IMR-90 (cell line): ENCODE measurements around the gene ATXN7L2. TPM values are rescaled to one million over a fixed set of nuclear protein-coding genes. Genes with fewer than 3 reads are reported as not detected.

Experiments used
- ATAC-seq: fragments of 200-7000 bp; cut with Tn5 transposase; 2 replicates; pipeline ENCODE4 v1.9.1; 2020; ENCODE audit warnings: low read depth, mild to moderate bottlenecking, moderate library complexity
- BruUV-seq: library from RNA; stranded (reverse); fragments of 400-500 nt; replicated peaks from 2 replicates; lab custom pipeline; 2021; lab: Mats Ljungman, UMichigan
- CTCF ChIA-PET: fragments of 300-600 bp; formaldehyde crosslinking; extraction: SDS; loops from one replicate; lab custom pipeline; 2021; ENCODE audit warnings: antibody characterized with exemption; lab: Yijun Ruan, JAX
- POLR2A ChIA-PET: fragments of 300-600 bp; sonication (Branson Sonifier 250); formaldehyde crosslinking; loops from one replicate; lab custom pipeline; 2022; ENCODE audit warnings: antibody characterized with exemption; ENCODE audit not compliant: unreplicated experiment; lab: Charles Lee
- DNase-seq: peaks from one replicate; pipeline ENCODE4 v3.0.0; 2013
- H2AFZ ChIP-seq: replicated peaks from 2 replicates; pipeline ENCODE3; 2013; ENCODE audit warnings: low read length, mild to moderate bottlenecking; ENCODE audit not compliant: poor library complexity
- H2AK5ac ChIP-seq: 2 replicates; pipeline ENCODE4 v1.6.1; 2013; ENCODE audit warnings: low read depth, low read length, inconsistent platforms
- H2AK9ac ChIP-seq: replicated peaks from 2 replicates; pipeline ENCODE3; 2013; ENCODE audit warnings: mild to moderate bottlenecking, low read depth, low read length, moderate library complexity; ENCODE audit not compliant: poor library complexity
- H2BK120ac ChIP-seq: 2 replicates; pipeline ENCODE4 v1.6.1; 2013; ENCODE audit warnings: low read depth, low read length, inconsistent platforms
- H2BK15ac ChIP-seq: 3 replicates; pipeline ENCODE4 v1.6.1; 2013; ENCODE audit warnings: low read depth, low read length, inconsistent platforms
- H2BK20ac ChIP-seq: 2 replicates; pipeline ENCODE4 v1.6.1; 2013; ENCODE audit warnings: low read depth, mild to moderate bottlenecking, inconsistent platforms, low read length, moderate library complexity
- H2BK5ac ChIP-seq: 2 replicates; pipeline ENCODE4 v1.6.1; 2013; ENCODE audit warnings: mild to moderate bottlenecking, low read depth, low read length, inconsistent platforms; ENCODE audit not compliant: poor library complexity, severe bottlenecking
- H3K14ac ChIP-seq: replicated peaks from 2 replicates; pipeline ENCODE4 v1.6.1; 2013; ENCODE audit warnings: low read depth, low read length, inconsistent platforms
- H3K18ac ChIP-seq: 2 replicates; pipeline ENCODE4 v1.6.1; 2013; ENCODE audit warnings: low read depth, low read length, control low read depth
- H3K23ac ChIP-seq: 2 replicates; pipeline ENCODE4 v1.6.1; 2013; ENCODE audit warnings: low read depth, low read length, inconsistent platforms
- H3K27ac ChIP-seq: 2 replicates; pipeline ENCODE4 v1.5.1; 2013; ENCODE audit warnings: mild to moderate bottlenecking, control low read depth, low read length; ENCODE audit not compliant: insufficient read depth
- H3K27me3 ChIP-seq: 2 replicates; pipeline ENCODE4 v1.6.1; 2013; ENCODE audit warnings: low read length; ENCODE audit not compliant: control insufficient read depth, insufficient read depth
- H3K36me3 ChIP-seq: 2 replicates; pipeline ENCODE4 v1.6.1; 2013; ENCODE audit warnings: low read length, mixed read lengths; ENCODE audit not compliant: control insufficient read depth, insufficient read depth
- H3K4ac ChIP-seq: 2 replicates; pipeline ENCODE4 v1.6.1; 2013; ENCODE audit warnings: low read depth, low read length, inconsistent platforms
- H3K4me1 ChIP-seq: 2 replicates; pipeline ENCODE4 v1.6.1; 2013; ENCODE audit warnings: low read length, mixed read lengths; ENCODE audit not compliant: control insufficient read depth, insufficient read depth
- H3K4me2 ChIP-seq: 2 replicates; pipeline ENCODE4 v1.6.1; 2013; ENCODE audit warnings: low read depth, mild to moderate bottlenecking, control low read depth, low read length, moderate library complexity
- H3K4me3 ChIP-seq: 2 replicates; pipeline ENCODE4 v1.5.1; 2013; ENCODE audit warnings: low read depth, mild to moderate bottlenecking, control low read depth, low read length, moderate library complexity; ENCODE audit not compliant: insufficient read depth
- H3K56ac ChIP-seq: 2 replicates; pipeline ENCODE4 v1.6.1; 2013; ENCODE audit warnings: low read length, inconsistent platforms; ENCODE audit not compliant: insufficient read depth; ENCODE audit errors: extremely low read depth
- H3K79me1 ChIP-seq, 2 experiments: 2 replicates each; pipeline ENCODE4 v1.6.1; 2013; ENCODE audit warnings: low read length in 2 of 2, inconsistent platforms in 1 of 2, low read depth in 1 of 2
- H3K9ac ChIP-seq: 2 replicates; pipeline ENCODE4 v1.6.1; 2013; ENCODE audit warnings: low read depth, low read length, control low read depth
- H3K9me1 ChIP-seq: 2 replicates; pipeline ENCODE4 v1.6.1; 2013; ENCODE audit warnings: low read length, inconsistent platforms; ENCODE audit not compliant: insufficient read depth
- H3K9me3 ChIP-seq: 2 replicates; pipeline ENCODE4 v1.6.1; 2013; ENCODE audit warnings: low read length; ENCODE audit not compliant: control insufficient read depth, insufficient read depth
- H4K20me1 ChIP-seq: 2 replicates; pipeline ENCODE4 v1.6.1; 2013; ENCODE audit warnings: low read length, inconsistent platforms; ENCODE audit not compliant: insufficient read depth
- H4K5ac ChIP-seq: 2 replicates; pipeline ENCODE4 v1.6.1; 2013; ENCODE audit warnings: mild to moderate bottlenecking, low read depth, low read length, control low read depth
- H4K8ac ChIP-seq, 2 experiments: 2 replicates each; pipeline ENCODE4 v1.6.1; 2013; ENCODE audit warnings: low read depth in 2 of 2, low read length in 2 of 2, control low read depth in 1 of 2, inconsistent platforms in 1 of 2
- H4K91ac ChIP-seq: 2 replicates; pipeline ENCODE4 v1.6.1; 2013; ENCODE audit warnings: low read depth, low read length, inconsistent platforms; ENCODE audit not compliant: insufficient read depth
- BHLHE40 ChIP-seq: fragments of 150-350 bp; IDR thresholded peaks from 2 replicates; pipeline ENCODE4 v1.6.1; 2016; ENCODE audit warnings: mild to moderate bottlenecking, low read depth, low read length
- CEBPB ChIP-seq: IDR thresholded peaks from 2 replicates; pipeline ENCODE4 v1.6.1; 2012; ENCODE audit warnings: low read depth, low read length, improper control_type of control experiment
- CHD1 ChIP-seq: IDR thresholded peaks from 2 replicates; pipeline ENCODE4 v1.6.1; 2012; ENCODE audit warnings: low read depth, low read length, improper control_type of control experiment
- FOS ChIP-seq: fragments of 150-350 bp; IDR thresholded peaks from 2 replicates; pipeline ENCODE4 v1.6.1; 2016; ENCODE audit warnings: low read depth, low read length
- MAFK ChIP-seq: IDR thresholded peaks from 2 replicates; pipeline ENCODE4 v1.6.1; 2012; ENCODE audit warnings: low read depth, low read length, improper control_type of control experiment
- MAZ ChIP-seq: IDR thresholded peaks from 2 replicates; pipeline ENCODE4 v1.6.1; 2012; ENCODE audit warnings: low read depth, mild to moderate bottlenecking, low read length, improper control_type of control experiment, moderate library complexity, borderline replicate concordance
- MXI1 ChIP-seq: IDR thresholded peaks from 2 replicates; pipeline ENCODE4 v1.6.1; 2012; ENCODE audit warnings: low read depth, mild to moderate bottlenecking, low read length, moderate library complexity, borderline replicate concordance
- NFE2L2 ChIP-seq: fragments of 150-350 bp; IDR thresholded peaks from 2 replicates; pipeline ENCODE4 v1.6.1; 2016; ENCODE audit warnings: low read depth, mild to moderate bottlenecking, low read length
- POLR2A ChIP-seq: IDR thresholded peaks from 2 replicates; pipeline ENCODE4 v1.6.1; 2012; ENCODE audit warnings: mild to moderate bottlenecking, low read depth, low read length
- RAD21 ChIP-seq: IDR thresholded peaks from 2 replicates; pipeline ENCODE4 v1.6.1; 2012; ENCODE audit warnings: low read length, improper control_type of control experiment
- RCOR1 ChIP-seq: IDR thresholded peaks from 2 replicates; pipeline ENCODE4 v1.6.1; 2012; ENCODE audit warnings: mild to moderate bottlenecking, low read length, improper control_type of control experiment; ENCODE audit not compliant: insufficient replicate concordance
- RFX5 ChIP-seq: IDR thresholded peaks from 2 replicates; pipeline ENCODE4 v1.8.0; 2012; ENCODE audit warnings: low read depth, mild to moderate bottlenecking, low read length, moderate library complexity
- SMC3 ChIP-seq: fragments of 150-350 bp; IDR thresholded peaks from 2 replicates; pipeline ENCODE4 v1.6.1; 2016; ENCODE audit warnings: low read depth, mild to moderate bottlenecking, antibody characterized with exemption, low read length, moderate library complexity
- USF2 ChIP-seq: fragments of 150-350 bp; IDR thresholded peaks from 2 replicates; pipeline ENCODE4 v1.6.1; 2017; ENCODE audit warnings: mild to moderate bottlenecking, antibody characterized with exemption, low read length, low read depth
- WGBS, 2 experiments: methylation state at CpG; one replicate each; pipeline versions ENCODE4 v1.1.5 to v1.1.7; 2013; ENCODE audit warnings: missing lambda C conversion rate in 2 of 2; ENCODE audit not compliant: insufficient read length in 1 of 2; ENCODE audit errors: extremely low coverage in 2 of 2; 5-methylcytosine and 5-hydroxymethylcytosine counted together
- dilution Hi-C: fragments of 300-500 bp; cut with HindIII; formaldehyde crosslinking; loops from one replicate; pipeline ENCODE4 v1.14.3; 2018; ENCODE audit warnings: low sequenced_read_pairs; ENCODE audit not compliant: unreplicated experiment
- in situ Hi-C: fragments of 300-500 bp; cut with MboI; formaldehyde crosslinking; loops from 3 replicates; pipeline ENCODE4 v1.14.3; 2019; ENCODE audit warnings: low sequenced_read_pairs, inconsistent platforms, mixed read lengths
- intact Hi-C: fragments of 100-400 bp; cut with micrococcal nuclease; formaldehyde crosslinking; loops from 2 replicates; pipeline ENCODE4 v1.10.0; 2022
- polyA plus RNA-seq, 3 experiments: library from polyadenylated mRNA; depleted of rRNA; stranded (reverse); fragments of >200 nt; gene quantifications; 2 replicates each; pipeline ENCODE4 v1.2.3, GENCODE V29; 2012; ENCODE audit warnings: low replicate concordance in 1 of 3
- total RNA-seq: library from RNA; depleted of rRNA; stranded (reverse); fragments of >200 nt; gene quantifications from 2 replicates; pipeline ENCODE4 v1.2.3, GENCODE V29; 2012
- TF ChIP-seq, protein P1 (sequence below): fragments of 150-350 bp; IDR thresholded peaks from 2 replicates; pipeline ENCODE4 v1.6.1; 2016; ENCODE audit warnings: low read depth, mild to moderate bottlenecking, low read length, moderate library complexity, borderline replicate concordance
- TF ChIP-seq, protein P2 (sequence below): conservative IDR thresholded peaks from 2 replicates; pipeline ENCODE4 v1.5.1; 2012; ENCODE audit warnings: mild to moderate bottlenecking, low read depth, low read length, improper control_type of control experiment

ATXN7L2 gene
- total and polyA plus RNA-seq, 2 of the 4 experiments (the other 2 are of a cell fraction), result 1.3 to 4.8 TPM

DNA sequence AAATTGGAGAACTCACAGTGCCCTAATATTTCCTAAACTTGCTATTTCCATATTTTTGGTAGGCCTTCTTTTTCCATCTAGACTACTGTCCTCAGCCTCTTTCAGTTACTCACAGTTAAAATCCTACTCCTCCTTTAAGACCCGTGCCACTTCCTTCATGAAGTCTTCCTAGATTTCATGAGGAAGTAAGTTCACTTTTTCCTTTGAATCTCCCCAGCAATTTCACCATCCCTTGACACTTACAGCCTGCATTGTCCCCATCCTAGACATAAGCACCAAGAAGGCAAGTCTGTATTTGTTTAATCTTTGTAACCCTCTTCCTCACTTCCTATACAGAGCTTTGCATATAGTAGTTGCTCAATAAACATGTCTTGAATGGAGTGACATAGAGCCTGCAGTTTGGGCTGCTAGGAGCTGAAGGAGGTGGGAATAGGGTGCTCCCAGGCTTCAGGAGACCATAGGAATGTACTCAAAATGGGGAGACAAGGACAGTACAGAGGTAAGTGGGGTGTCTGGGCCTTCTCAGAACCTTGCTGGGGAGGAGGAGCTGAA is 50.7 kb downstream of the ATXN7L2 start:
- Histone ChIP-seq H3K79me1 (no peaks in the 10 kb centered on the region), H3K27ac (no peak overlapping the region), H3K4me3 (no peak overlapping the region), H3K4me1 (peaks cover 7% of the 10 kb centered on the region), H2BK20ac (no peak overlapping the region), H2AK9ac (no peak overlapping the region), H2BK5ac (no peak overlapping the region), H2BK15ac (no peak overlapping the region), H3K56ac (no peak overlapping the region), H3K18ac (no peak overlapping the region), H3K36me3 (no peaks in the 10 kb centered on the region), H3K4ac (no peak overlapping the region), H3K23ac (no peak overlapping the region), H3K14ac (no peak overlapping the region), H3K9me1 (no peaks in the 10 kb centered on the region; the same call in 1 of the 2 replicates), H2BK120ac (no peak overlapping the region), H4K20me1 (no peaks in the 10 kb centered on the region), H4K91ac (no peak overlapping the region), H3K9ac (no peak overlapping the region), H3K27me3 (peaks cover 4% of the 10 kb centered on the region), H4K8ac (no peak overlapping the region), H2AK5ac (no peak overlapping the region), H3K9me3 (no peaks in the 10 kb centered on the region), H2AFZ (no peak overlapping the region), H3K4me2 (no peak overlapping the region), H4K5ac (no peak overlapping the region)
- no peak for ATAC-seq
- ChIA-PET POLR2A (no interaction called here), CTCF (interaction anchor here (0.8 to 3.2 kb wide), 3 partner anchors 43 to 142 kb away, joined by 3 to 75 read pairs (median 5); partner anchors contain the start of gene CYB561D1)
- DNase-seq, result no peak
- no peak for TF ChIP-seq RCOR1
- no peak for TF ChIP-seq BHLHE40
- no peak for TF ChIP-seq RAD21
- no peak for TF ChIP-seq SMC3
- no peak for TF ChIP-seq MAZ
- TF ChIP-seq RFX5, result no peak
- no peak for TF ChIP-seq POLR2A
- no peak for TF ChIP-seq MXI1
- TF ChIP-seq, protein P1, sequence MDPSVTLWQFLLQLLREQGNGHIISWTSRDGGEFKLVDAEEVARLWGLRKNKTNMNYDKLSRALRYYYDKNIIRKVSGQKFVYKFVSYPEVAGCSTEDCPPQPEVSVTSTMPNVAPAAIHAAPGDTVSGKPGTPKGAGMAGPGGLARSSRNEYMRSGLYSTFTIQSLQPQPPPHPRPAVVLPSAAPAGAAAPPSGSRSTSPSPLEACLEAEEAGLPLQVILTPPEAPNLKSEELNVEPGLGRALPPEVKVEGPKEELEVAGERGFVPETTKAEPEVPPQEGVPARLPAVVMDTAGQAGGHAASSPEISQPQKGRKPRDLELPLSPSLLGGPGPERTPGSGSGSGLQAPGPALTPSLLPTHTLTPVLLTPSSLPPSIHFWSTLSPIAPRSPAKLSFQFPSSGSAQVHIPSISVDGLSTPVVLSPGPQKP, result no peak
- TF ChIP-seq CEBPB, result no peak
- no peak for TF ChIP-seq CHD1
- no peak for TF ChIP-seq FOS
- TF ChIP-seq USF2, result no peak
- TF ChIP-seq, protein P2, sequence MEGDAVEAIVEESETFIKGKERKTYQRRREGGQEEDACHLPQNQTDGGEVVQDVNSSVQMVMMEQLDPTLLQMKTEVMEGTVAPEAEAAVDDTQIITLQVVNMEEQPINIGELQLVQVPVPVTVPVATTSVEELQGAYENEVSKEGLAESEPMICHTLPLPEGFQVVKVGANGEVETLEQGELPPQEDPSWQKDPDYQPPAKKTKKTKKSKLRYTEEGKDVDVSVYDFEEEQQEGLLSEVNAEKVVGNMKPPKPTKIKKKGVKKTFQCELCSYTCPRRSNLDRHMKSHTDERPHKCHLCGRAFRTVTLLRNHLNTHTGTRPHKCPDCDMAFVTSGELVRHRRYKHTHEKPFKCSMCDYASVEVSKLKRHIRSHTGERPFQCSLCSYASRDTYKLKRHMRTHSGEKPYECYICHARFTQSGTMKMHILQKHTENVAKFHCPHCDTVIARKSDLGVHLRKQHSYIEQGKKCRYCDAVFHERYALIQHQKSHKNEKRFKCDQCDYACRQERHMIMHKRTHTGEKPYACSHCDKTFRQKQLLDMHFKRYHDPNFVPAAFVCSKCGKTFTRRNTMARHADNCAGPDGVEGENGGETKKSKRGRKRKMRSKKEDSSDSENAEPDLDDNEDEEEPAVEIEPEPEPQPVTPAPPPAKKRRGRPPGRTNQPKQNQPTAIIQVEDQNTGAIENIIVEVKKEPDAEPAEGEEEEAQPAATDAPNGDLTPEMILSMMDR, result no peak
- TF ChIP-seq NFE2L2, result no peak
- TF ChIP-seq MAFK, result no peak
- in situ Hi-C loops (loop anchor here (5.0 to 10.0 kb wide), 2 partner anchors 37 to 270 kb away; no protein-coding TSS in a partner anchor), intact Hi-C loops (loop anchor here (5.0 kb wide), 1 partner anchor 272 kb away; no protein-coding TSS in a partner anchor), dilution Hi-C loops (no loop called here)
- no CpG with 5 or more reads among the region's 1 CpG for WGBS, 2 experiments
- BruUV-seq, result no TSS peak
